Measurements from ENCODE around the gene FGGY. TPM values are rescaled to one million over a fixed set of nuclear protein-coding genes. Genes with fewer than 3 reads are reported as not detected.
"Not testable (repeated sequence)": the region's sequence is repeated elsewhere in the genome, so short reads cannot be mapped to it uniquely, and the experiment has no call there.

FGGY gene
- total RNA-seq, 1 donor from 2014 or later: 12.6 TPM

- H3K9me3 Mint-ChIP-seq: no peaks in the 10 kb centered on the region
- H3K27me3 Mint-ChIP-seq: no peaks in the 10 kb centered on the region
- no peak overlapping the region for H3K4me3 Mint-ChIP-seq
- no peak for TF ChIP-seq CTCF (conservative IDR thresholded peaks at IDR 0.05)
- H3K4me1 Mint-ChIP-seq (ENCODE audit: unreplicated experiment): no peaks in the 10 kb centered on the region
- no peak for DNase-seq (ENCODE audit: extremely low spot score, unreplicated experiment)
- no peaks in the 10 kb centered on the region for H3K36me3 Mint-ChIP-seq
- no peak overlapping the region for H3K27ac Mint-ChIP-seq
These were observed 235.2 kb downstream of the FGGY start for GRCh38 chr1:59532102-59532501.

DNA sequence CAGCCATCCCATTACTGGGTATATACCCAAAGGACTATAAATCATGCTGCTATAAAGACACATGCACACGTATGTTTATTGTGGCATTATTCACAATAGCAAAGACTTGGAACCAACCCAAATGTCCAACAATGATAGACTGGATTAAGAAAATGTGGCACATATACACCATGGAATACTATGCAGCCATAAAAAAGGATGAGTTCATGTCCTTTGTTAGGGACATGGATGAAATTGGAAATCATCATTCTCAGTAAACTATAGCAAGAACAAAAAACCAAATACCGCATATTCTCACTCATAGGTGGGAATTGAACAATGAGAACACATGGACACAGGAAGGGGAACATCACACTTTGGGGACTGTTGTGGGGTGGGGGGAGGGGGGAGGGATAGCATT lies 241.6 kb downstream of the FGGY start:
- not testable (repeated sequence) for H3K4me3 Mint-ChIP-seq; DNase-seq (ENCODE audit: extremely low spot score, unreplicated experiment); H3K27ac Mint-ChIP-seq; H3K36me3 Mint-ChIP-seq; H3K27me3 Mint-ChIP-seq; H3K9me3 Mint-ChIP-seq
- H3K4me1 Mint-ChIP-seq (ENCODE audit: unreplicated experiment): peaks cover 19% of the 10 kb centered on the region

GRCh38 chr1:59539961-59540681 lies 243.2 kb downstream of the FGGY start:
- H3K4me1 Mint-ChIP-seq (ENCODE audit: unreplicated experiment): peaks cover 36% of the 10 kb centered on the region
- H3K9me3 Mint-ChIP-seq: peaks cover 4% of the 10 kb centered on the region
- no peaks in the 10 kb centered on the region for H3K36me3 Mint-ChIP-seq
- H3K27ac Mint-ChIP-seq: no peak overlapping the region
- no peak for TF ChIP-seq CTCF (conservative IDR thresholded peaks at IDR 0.05)
- H3K27me3 Mint-ChIP-seq: no peaks in the 10 kb centered on the region
- H3K4me3 Mint-ChIP-seq: no peak overlapping the region
- DNase-seq (ENCODE audit: extremely low spot score, unreplicated experiment): no peak

GRCh38 chr1:59541161-59541560 lies 244.3 kb downstream of the FGGY start:
- H3K4me3 Mint-ChIP-seq: peak overlapping the region; percentile 23
- H3K27ac Mint-ChIP-seq: no peak overlapping the region
- peaks cover 44% of the 10 kb centered on the region for H3K4me1 Mint-ChIP-seq (ENCODE audit: unreplicated experiment)
- no peaks in the 10 kb centered on the region for H3K36me3 Mint-ChIP-seq
- H3K9me3 Mint-ChIP-seq: peaks cover 4% of the 10 kb centered on the region
- H3K27me3 Mint-ChIP-seq: no peaks in the 10 kb centered on the region
- no peak for TF ChIP-seq CTCF (conservative IDR thresholded peaks at IDR 0.05)
- no peak for DNase-seq (ENCODE audit: extremely low spot score, unreplicated experiment)

DNA sequence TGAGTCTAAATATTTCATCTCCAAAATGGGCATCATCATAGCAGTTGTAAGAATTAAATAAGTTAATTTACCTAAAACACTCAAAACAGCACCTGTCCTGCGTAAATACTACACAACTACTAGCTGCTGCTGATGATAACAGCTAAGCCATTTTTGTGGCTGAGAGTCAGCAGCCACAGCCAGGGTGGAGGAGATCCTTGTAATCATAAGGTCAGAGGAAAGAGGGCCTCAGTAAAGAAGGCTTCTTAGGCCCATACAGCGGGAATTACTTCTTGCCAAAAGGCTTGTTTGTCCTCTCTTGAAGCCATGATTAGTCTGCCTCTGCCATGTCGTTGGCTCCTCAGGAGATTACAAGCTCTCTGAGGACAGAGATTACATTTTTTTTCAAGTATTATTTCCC lies 245.0 kb downstream of the FGGY start:
- no peaks in the 10 kb centered on the region for H3K36me3 Mint-ChIP-seq
- no peak overlapping the region for H3K27ac Mint-ChIP-seq

More for the DNA sequence above, 245.0 kb downstream of the FGGY start:
- H3K9me3 Mint-ChIP-seq: peaks cover 4% of the 10 kb centered on the region
- no peak overlapping the region for H3K4me3 Mint-ChIP-seq
- peaks cover 44% of the 10 kb centered on the region for H3K4me1 Mint-ChIP-seq (ENCODE audit: unreplicated experiment)
- no peak for TF ChIP-seq CTCF (conservative IDR thresholded peaks at IDR 0.05)
- H3K27me3 Mint-ChIP-seq: no peaks in the 10 kb centered on the region
- DNase-seq (ENCODE audit: extremely low spot score, unreplicated experiment): no peak

Measured in type B pancreatic cell (in vitro differentiated cells).